Measurements from ENCODE around the gene AMBN.

DNA sequence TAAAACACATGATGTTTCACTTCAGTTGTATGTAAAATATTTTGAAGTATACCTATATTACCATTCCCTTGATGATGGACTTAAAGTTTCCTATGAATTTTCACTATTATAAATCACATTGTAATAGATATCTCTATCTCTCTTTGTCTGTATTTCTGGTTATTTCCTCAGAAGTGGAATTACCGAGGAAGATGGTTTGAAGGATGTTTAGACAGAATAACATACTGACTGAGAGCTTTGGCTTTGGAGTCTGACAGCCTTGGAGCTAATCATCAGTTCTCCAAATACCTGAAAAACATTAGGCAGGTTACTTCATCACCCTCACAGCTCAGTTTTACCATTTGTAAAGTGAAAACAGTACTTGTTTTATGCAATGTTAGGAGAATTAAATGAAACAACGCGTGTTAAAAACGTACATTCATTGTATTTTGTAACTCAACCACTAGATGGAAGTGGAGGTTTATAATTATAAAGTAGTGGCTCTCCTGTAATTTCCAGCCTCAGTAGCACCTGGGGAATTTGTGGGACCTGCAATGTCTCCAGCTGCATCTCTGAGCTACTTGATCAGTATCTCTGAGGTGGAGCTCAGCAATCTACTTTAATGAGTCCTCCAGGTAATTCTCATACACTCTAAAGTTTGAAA, 59.9 kb downstream of the AMBN start:
- TF ChIP-seq, protein P1, sequence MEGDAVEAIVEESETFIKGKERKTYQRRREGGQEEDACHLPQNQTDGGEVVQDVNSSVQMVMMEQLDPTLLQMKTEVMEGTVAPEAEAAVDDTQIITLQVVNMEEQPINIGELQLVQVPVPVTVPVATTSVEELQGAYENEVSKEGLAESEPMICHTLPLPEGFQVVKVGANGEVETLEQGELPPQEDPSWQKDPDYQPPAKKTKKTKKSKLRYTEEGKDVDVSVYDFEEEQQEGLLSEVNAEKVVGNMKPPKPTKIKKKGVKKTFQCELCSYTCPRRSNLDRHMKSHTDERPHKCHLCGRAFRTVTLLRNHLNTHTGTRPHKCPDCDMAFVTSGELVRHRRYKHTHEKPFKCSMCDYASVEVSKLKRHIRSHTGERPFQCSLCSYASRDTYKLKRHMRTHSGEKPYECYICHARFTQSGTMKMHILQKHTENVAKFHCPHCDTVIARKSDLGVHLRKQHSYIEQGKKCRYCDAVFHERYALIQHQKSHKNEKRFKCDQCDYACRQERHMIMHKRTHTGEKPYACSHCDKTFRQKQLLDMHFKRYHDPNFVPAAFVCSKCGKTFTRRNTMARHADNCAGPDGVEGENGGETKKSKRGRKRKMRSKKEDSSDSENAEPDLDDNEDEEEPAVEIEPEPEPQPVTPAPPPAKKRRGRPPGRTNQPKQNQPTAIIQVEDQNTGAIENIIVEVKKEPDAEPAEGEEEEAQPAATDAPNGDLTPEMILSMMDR (IDR thresholded peaks at IDR 0.05): peak; percentile 44 to 64 (median 49)
- TF ChIP-seq POLR2A (IDR thresholded peaks at IDR 0.05): no peak
- TF ChIP-seq EP300 (IDR thresholded peaks at IDR 0.05; ENCODE audit: low read depth): no peak
- TF ChIP-seq POLR2AphosphoS5 (IDR thresholded peaks at IDR 0.05): no peak

Measured in transverse colon (tissue), 4 donors.